GM15510 (cell line): ENCODE data around the gene SIPA1L3.

ENCODE experiments used
- POLR2A ChIP-seq: IDR thresholded peaks from 3 replicates; pipeline ENCODE4 v1.6.1; 2011; ENCODE audit warnings: borderline replicate concordance; ENCODE audit not compliant: insufficient read length; ENCODE audit errors: extremely low read depth

Gene SIPA1L3

DNA sequence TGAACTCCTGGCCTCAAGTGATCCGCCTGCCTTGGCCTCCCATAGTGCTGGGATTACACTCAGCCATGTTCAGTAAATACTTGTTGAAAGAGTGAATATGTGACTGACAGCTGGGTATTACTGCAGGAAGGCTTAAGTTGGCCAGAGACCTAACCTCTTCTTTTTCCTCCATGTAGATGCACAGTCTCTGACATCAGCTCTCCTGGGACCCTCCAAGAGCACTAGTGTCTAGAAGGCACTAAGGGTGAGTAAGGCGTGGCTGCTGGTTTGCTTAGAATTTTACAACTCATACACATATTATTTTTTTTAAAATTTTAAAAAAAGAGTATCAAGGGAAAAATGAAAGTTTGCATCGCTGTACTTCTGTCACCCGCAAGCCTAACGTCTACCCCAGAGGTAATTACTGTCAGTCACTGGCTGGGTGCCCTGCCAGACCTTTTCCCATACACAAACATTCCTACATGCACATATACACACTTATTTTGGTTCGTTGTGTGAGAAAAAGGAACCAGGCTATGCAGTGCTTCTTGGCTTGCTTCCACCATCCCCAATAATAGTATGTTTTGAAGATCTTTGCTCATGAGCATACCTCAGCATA is 122.0 kb downstream of the SIPA1L3 start:
- TF ChIP-seq POLR2A, result no peak

DNA sequence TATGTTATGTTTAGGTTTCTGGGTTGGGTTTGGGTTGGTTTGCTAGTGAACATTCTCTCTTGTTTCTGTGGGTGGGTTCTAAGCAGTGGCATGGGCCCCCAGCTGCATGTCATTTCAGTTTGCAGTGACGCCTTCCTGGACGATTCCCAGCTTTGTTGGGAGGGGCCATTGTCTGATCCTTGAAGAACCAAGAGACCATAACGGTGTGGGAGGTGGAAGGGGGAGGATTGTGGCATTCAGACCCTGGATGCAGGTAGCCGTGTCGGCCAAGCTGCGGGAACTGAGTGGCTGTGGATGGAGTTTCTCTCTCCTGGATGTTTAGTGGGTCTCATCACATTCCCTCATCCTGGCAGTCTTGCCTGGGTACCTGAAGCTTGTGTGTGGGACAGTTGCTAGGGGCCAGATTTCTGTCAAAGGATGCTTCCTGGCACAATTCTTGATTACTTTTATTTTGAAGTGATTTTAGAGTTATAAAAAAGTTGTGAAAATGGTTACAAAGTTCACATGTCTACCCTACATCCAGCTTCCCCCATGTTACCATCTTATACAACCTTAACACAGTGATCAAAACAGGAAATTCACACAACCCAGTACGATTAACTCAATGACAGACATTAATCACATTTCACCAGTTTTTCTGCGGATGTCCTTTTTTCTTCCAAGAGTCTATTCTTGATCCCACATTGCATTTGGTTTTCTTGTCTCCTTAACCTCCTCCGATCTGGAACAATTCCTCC is 123.8 kb downstream of the SIPA1L3 start:
- no peak for TF ChIP-seq POLR2A

DNA sequence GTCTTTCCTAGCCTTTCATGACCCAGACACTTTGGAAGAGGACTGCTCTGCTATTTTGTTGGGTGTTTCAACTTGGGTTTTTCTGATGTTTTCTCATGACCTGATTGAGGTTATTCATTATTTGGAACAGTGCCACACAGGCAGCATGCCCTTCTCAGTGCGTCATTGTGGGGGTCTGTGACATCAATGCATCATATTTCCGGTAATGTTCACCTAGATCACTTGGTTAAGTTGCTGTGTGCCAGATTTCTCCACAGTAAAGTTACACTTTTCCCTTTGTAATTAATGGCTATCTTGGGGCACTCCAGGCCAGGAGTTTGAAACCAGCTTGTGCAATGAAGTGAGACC is 124.4 kb downstream of the SIPA1L3 start:
- no peak for TF ChIP-seq POLR2A

DNA sequence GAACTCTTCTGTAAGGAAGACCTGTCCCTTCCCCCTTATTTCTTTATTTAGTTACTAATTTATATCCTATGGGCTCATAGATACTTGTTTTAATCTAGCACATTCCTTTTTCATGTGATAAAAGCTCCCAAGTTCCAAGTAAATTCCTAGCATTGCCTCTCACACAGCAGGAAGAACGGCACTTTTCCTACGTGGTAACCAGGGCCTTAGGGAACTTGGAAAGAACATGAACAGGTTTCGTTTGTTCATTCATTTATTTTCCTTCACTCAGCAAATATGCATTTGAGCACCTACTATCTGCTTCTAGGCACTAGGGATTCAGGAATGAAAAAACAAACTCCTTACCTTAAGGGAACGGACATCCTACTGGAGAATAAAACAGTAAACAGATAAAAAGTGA is 125.1 kb downstream of the SIPA1L3 start:
- TF ChIP-seq POLR2A, result no peak

DNA sequence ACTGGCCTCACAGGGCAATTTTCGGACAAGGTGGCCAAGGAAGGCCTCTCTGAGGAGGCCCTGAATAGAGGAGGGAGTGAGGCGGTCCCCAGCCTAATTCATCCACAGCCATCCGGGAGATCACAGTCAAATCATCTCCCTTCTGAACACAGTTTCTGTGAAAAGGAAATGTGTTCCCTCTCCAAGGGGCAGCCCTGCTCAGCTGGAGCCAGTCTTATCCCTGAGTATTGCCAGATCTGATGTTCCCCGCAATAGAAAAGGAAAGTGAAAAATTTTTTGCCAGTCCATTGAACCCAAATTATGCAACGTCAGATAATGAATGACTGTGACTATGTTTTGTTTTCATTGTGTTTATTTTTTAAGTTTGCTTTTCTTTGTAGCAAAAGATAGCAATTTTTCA is 125.9 kb downstream of the SIPA1L3 start:
- no peak for TF ChIP-seq POLR2A

DNA sequence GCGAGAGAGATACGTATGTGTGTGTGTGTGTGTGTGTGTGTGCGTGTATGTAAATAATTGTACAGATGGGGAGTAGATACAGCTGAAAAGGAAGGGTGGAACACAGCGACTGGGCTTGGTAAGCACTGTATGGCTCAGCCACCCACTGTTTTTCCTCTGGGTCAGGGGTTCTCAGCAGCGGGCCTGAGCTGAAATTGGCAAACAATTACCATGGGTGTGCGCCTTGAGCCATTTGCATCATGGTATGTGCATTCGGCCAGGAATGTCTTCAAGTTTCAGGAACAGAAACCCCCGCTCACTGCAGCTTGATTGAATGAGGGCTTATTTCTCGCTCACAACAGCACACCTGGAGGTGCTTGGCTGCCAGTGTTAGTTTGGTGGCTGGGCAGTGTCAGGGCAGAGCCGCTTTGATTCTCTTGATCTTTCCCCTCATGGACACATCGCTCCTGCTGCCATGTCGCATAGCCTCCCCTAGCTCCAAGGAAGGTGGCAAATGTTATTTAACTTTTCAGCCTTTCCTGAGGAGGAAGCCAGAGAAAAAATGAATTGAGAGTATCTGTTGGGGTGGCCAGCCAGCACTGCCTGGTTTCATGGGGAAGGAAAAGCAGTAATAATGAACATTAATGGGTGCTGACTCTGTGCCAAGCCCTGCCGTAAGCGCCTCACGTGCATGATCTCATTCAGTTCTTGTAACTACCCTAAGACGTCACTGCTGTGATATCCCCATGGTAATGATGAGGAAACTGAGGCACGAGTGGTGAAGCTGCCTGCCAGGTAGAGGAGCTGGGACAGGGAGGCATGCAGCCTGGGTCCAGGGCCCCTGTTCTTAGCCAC is 126.9 kb downstream of the SIPA1L3 start:
- TF ChIP-seq POLR2A, result no peak

DNA sequence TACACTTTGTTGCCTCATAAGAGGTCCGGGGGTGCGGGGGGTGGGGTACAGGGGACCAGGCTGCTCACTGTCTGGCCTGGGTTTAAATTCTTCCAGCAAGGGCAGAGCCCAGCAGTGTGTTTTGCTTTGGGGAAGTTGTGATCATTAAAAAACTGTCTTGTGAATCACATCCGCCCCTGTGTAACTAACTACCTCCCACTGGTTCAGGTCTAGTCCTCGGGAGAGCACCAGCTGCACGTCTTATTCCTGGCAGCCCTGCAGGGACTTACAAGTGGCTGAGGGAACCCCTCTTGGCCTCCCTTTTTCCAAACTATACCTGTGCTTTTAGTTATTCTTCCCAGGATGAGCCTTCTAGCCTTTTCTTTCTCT is 127.5 kb downstream of the SIPA1L3 start:
- TF ChIP-seq POLR2A, result no peak

DNA sequence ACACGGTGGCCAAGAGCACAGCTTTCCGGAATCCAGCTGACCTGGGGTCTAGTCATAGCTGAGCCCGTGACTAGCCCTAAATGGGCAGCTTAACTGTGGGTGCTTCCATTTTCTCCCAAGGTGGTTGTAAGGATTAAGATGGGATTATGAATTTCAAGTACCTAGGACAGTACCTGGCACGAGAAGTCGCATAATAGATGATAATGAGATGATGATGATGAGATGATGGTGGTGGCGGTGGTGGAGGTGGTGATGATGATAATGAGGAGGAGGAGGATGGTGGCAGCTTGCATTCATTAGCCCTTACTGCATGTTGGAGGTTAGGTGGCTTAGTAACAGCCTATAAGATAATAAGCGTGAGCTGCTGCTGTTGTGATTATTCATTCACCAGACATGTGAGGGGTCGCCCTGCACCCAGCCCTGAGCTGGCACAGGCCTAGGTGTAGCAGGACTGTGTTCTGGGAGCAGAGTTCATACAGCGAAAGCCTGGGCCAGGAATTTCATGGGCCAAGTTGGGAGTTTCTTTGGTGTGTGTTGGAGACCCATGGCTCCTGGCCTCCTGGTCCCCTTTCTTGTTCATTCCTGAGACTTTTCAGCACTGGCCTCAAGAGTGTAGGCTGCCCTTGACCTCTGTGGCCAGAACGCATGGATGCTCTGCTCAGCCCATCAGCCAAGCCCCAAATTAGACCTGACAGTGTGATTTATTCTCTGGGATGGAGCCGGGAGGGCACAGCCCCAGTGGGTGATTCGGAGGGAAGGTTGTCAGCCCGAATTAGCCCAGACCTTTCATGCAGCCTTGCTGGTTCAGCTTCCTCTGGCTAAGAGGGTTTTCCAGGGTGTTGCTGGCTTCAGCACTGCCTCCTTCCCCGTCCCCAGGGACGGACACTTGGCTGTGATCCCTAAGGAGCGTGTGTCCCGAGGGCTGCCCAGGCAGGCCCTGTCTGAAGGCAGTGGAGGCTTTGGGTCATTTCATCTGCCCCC is 128.8 kb downstream of the SIPA1L3 start:
- TF ChIP-seq POLR2A, result no peak

DNA sequence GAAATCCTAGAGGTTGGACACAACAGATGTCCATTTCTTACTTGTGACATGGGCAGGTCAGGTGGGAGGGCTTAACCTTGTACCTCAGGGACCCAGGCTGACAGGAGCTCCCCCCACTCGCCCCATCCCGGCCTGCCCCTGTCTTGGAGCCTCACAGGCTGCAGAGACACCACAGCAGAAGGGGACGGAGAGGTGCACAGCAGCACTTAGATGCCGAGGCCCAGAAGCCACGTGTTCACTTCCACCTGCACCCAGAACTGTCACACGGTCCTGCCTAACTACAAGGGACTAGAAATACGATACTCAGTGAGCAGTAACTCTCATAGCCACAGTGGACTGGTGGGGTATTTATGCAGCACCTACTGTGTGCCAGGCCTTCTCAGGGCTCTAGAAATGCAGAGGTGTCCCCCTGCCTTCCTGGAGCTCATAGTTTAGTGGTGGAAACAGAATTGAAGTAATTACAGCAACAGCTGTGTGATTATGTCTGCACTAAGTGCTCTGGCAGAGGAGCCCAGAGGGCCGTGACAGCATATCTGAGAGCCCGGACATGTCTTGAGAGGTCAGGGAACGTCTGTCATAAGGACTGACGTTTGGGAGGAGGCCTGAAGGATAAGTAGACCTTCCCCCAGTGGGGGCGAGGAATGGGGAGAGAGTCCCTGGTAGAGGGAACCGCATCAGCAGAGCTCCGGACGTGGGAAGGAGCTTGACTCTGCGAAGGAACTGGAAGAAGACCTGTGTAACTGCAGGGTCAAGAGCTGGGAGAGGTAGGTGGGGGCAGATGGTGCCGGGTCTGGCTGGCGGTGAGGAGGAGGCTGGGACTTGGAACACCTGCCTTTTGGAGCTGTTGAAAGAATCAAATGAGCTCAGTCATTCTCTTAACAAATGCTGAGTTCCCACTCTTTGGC is 130.0 kb downstream of the SIPA1L3 start:
- no peak for TF ChIP-seq POLR2A

DNA sequence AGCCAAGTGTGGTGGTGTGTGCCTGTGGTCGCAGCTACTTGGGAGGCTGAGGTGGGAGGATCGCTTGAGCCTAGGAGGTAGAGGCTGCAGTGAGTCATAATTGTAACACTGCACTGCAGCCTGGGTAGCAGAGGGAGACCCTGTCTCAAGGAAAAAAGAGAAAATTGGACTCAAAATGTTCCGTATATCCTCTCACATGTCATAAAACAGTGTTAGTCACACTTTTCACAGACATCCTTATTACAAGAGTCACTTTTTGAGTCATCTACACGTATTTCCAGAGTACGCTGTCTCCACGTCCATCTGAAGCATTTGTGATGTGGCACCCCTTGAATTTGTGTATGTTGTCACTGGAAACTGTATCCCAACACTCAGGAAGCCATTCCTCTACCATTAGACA is 133.0 kb downstream of the SIPA1L3 start:
- TF ChIP-seq POLR2A, result no peak

DNA sequence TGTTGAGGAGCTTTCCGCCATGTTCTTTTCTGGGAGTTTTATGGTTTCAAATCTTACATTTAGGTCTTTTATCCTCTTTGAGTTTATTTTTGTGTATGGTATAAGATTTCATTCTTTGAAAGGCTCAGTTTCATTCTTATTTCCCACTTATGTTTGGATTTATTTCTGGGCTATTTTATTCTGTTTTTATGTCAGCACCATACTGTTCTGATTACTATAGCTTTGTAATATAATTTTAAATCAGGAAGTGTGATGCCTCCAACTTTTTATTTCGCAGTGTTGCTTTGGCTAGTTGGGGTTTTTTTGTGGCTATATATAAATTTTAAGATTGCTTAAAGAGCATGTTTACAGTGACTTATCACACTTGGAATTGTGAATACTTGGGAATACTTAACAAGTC is 135.1 kb downstream of the SIPA1L3 start:
- TF ChIP-seq POLR2A, result no peak

DNA sequence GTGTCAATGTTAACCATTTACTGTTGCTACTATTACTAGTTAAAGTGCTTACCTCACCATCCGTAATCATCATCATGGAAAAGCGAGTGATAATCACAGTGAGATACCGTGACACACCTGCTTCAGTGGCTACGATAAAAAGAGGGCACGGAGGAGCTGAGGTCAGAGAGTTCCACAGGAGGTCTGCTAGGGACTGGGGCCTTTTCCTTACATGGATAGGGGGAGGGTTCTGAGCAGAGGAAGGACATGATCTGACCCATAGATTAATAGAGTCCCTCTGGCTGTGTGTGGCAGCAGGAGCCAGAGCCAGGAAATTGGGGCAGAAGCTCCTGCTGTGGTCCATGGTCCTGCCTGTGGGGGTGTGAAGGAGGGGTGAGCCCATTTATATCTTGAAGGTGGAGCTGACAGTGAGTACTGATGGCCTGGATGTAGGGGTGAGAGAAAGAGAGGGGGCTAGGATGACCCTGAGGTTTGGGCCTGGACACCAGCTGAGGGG is 136.7 kb downstream of the SIPA1L3 start:
- no peak for TF ChIP-seq POLR2A
